B cell (primary cell): ENCODE measurements around the gene SDR42E1. TPM values are rescaled to one million over a fixed set of nuclear protein-coding genes. Genes with fewer than 3 reads are reported as not detected.

Experiments
- ATAC-seq: fragments of 200-7000 bp; cut with Tn5 transposase; one replicate; pipeline ENCODE4 v1.10.0; 2021; ENCODE audit warnings: low read depth, mild to moderate bottlenecking, moderate number of reproducible peaks, moderate library complexity
- CTCF ChIA-PET: fragments of 350-600 bp; sonication (Branson Sonifier 250); formaldehyde crosslinking; loops from one replicate; lab custom pipeline; 2021; ENCODE audit warnings: antibody characterized with exemption, inconsistent platforms; lab: Charles Lee
- POLR2A ChIA-PET: fragments of 350-600 bp; sonication (Branson Sonifier 250); formaldehyde crosslinking; loops from one replicate; lab custom pipeline; 2021; ENCODE audit warnings: antibody characterized with exemption; lab: Charles Lee
- DNase-seq: peaks from one replicate; pipeline ENCODE4 v3.0.0; 2013
- H2AFZ ChIP-seq: 2 replicates; pipeline ENCODE4 v1.6.1; 2012; ENCODE audit warnings: mild to moderate bottlenecking, low read depth, low read length; ENCODE audit not compliant: insufficient read depth, poor library complexity, severe bottlenecking
- H3K27ac ChIP-seq, 2 donors: 1 replicate in 1 of 2; 2 replicates in 1 of 2; pipeline ENCODE4 v1.5.1; 2012 to 2013; ENCODE audit warnings: low read length in 2 of 2, mild to moderate bottlenecking in 2 of 2, moderate library complexity in 1 of 2
- H3K27me3 ChIP-seq, 4 experiments: fragments of 200-600 bp in 1 of 4; sonication (generic) in 1 of 4; replicated peaks in 1 of 4; 1 replicate in 2 of 4; 2 replicates in 2 of 4; pipeline versions ENCODE4 v1.6.1 to v1.7.0; 2013 to 2016; ENCODE audit warnings: low read length in 3 of 4, mild to moderate bottlenecking in 2 of 4, mixed read lengths in 1 of 4, moderate library complexity in 1 of 4; ENCODE audit not compliant: insufficient read depth in 4 of 4, control insufficient read depth in 3 of 4; ENCODE audit errors: control extremely low read depth in 1 of 4
- H3K36me3 ChIP-seq, 2 experiments: replicated peaks in 1 of 2; 1 replicate in 1 of 2; 2 replicates in 1 of 2; pipeline versions ENCODE4 v1.6.1 to v1.7.1; 2013; ENCODE audit warnings: low read length in 1 of 2; ENCODE audit not compliant: insufficient read depth in 2 of 2, control insufficient read depth in 1 of 2; ENCODE audit errors: control extremely low read depth in 1 of 2, extremely low read depth in 1 of 2
- H3K4me1 ChIP-seq, 2 donors: fragments of 200-600 bp in 1 of 2; sonication (generic) in 1 of 2; 1 replicate in 1 of 2; 2 replicates in 1 of 2; pipeline versions ENCODE4 v1.5.1 to v1.6.1; 2013 to 2017; ENCODE audit warnings: low read length in 2 of 2; ENCODE audit not compliant: control insufficient read depth in 2 of 2, insufficient read depth in 2 of 2
- H3K4me2 ChIP-seq: replicated peaks from 2 replicates; pipeline ENCODE3; 2012; ENCODE audit warnings: mild to moderate bottlenecking, low read depth, low read length; ENCODE audit not compliant: poor library complexity, severe bottlenecking
- H3K4me3 ChIP-seq, 5 experiments: fragments of 200-600 bp in 1 of 5; sonication (generic) in 1 of 5; 1 replicate in 3 of 5; 2 replicates in 2 of 5; pipeline versions ENCODE4 v1.5.1 to v1.7.0; 2011 to 2016; ENCODE audit warnings: low read length in 4 of 5, mild to moderate bottlenecking in 4 of 5, low read depth in 2 of 5, control low read depth in 1 of 5, moderate library complexity in 1 of 5; ENCODE audit not compliant: insufficient read depth in 1 of 5; ENCODE audit errors: control extremely low read depth in 1 of 5, extremely low read depth in 1 of 5
- H3K79me2 ChIP-seq: fragments of 200-600 bp; sonication (generic); one replicate; pipeline ENCODE4 v1.6.0; 2016; ENCODE audit warnings: low read length; ENCODE audit not compliant: control insufficient read depth, insufficient read depth
- H3K9ac ChIP-seq: fragments of 200-600 bp; sonication (generic); 2 replicates; pipeline ENCODE4 v1.6.1; 2017; ENCODE audit warnings: mild to moderate bottlenecking, low read length, moderate library complexity
- H3K9me3 ChIP-seq, 3 donors: one replicate each; pipeline versions ENCODE4 v1.6.1 to v1.7.1; 2013; ENCODE audit warnings: low read length in 2 of 3; ENCODE audit not compliant: control insufficient read depth in 2 of 3, insufficient read depth in 1 of 3; ENCODE audit errors: control extremely low read depth in 1 of 3
- H4K20me1 ChIP-seq: 2 replicates; pipeline ENCODE4 v1.6.0; 2012; ENCODE audit warnings: mild to moderate bottlenecking, low read length; ENCODE audit not compliant: insufficient read depth, control insufficient read depth, poor library complexity, severe bottlenecking
- H3K27ac Mint-ChIP-seq: one replicate; pipeline ENCODE4 v1.8.0; 2021; ENCODE audit warnings: mixed read lengths
- H3K27me3 Mint-ChIP-seq: one replicate; pipeline ENCODE4 v1.8.0; 2021; ENCODE audit warnings: mixed read lengths
- H3K4me1 Mint-ChIP-seq: one replicate; pipeline ENCODE4 v1.8.0; 2021; ENCODE audit warnings: mixed read lengths
- H3K4me3 Mint-ChIP-seq: one replicate; pipeline ENCODE4 v1.8.0; 2021; ENCODE audit warnings: mixed read lengths
- H3K9me3 Mint-ChIP-seq: one replicate; pipeline ENCODE4 v1.8.0; 2022; ENCODE audit warnings: mixed read lengths; ENCODE audit not compliant: insufficient read depth
- CTCF ChIP-seq: fragments of 200-600 bp; IDR thresholded peaks from one replicate; pipeline ENCODE4 v1.8.0; 2022; ENCODE audit warnings: antibody characterized with exemption, mild to moderate bottlenecking
- EZH2 ChIP-seq: IDR thresholded peaks from 2 replicates; pipeline ENCODE4 v1.6.1; 2012; ENCODE audit warnings: borderline replicate concordance, low read depth, mild to moderate bottlenecking, moderate library complexity, low read length; ENCODE audit not compliant: insufficient read depth, poor library complexity, severe bottlenecking
- WGBS: methylation state at CpG from one replicate; pipeline ENCODE4 v1.1.5; 2013; ENCODE audit warnings: missing lambda C conversion rate; ENCODE audit not compliant: insufficient coverage; 5-methylcytosine and 5-hydroxymethylcytosine counted together
- intact Hi-C: fragments of 100-400 bp; cut with micrococcal nuclease; formaldehyde crosslinking; loops from one replicate; pipeline ENCODE4 v1.10.0; 2022
- polyA plus RNA-seq: library from polyadenylated mRNA; depleted of rRNA; stranded (reverse); fragments of >200 nt; gene quantifications from 2 replicates; pipeline ENCODE4 v1.2.3, GENCODE V29; 2012
- total RNA-seq, 2 donors: library from RNA; stranded (reverse); fragments of 120-200 nt in 1 of 2; gene quantifications; 1 replicate in 1 of 2; 2 replicates in 1 of 2; pipeline versions ENCODE4 v1.2.3 to v1.2.4, GENCODE V29; 2013 to 2022

SDR42E1 gene
- total and polyA plus RNA-seq, 2 donors (not counting 1 experiment from before 2014, with no cell fraction given) = 2.1 to 6.9 TPM

DNA sequence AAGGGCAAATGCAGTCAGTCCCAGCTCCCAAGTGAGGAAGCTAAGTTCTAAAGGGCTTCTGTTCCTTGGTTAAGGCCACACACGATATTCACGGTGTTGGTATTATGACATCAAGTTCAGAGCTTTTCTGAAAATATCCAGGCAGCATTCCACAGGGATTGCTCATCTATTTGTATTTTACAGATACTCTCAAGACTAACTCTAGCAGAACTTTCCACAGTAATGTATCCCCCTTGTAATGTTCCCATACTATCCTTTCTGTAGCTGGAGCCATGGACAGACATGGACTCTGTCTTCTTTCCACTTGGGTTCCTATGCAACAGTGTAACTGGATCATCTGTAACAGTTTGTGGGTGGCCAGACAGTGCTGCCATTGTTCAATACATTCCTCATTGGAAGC is 13.5 kb downstream of the SDR42E1 start:
- Histone ChIP-seq H3K9ac (no peak overlapping the region), H3K4me2 (no peak overlapping the region), H3K27ac (no peak overlapping the region), H3K79me2 (no peaks in the 10 kb centered on the region), H3K4me1 (no peaks in the 10 kb centered on the region), H2AFZ (no peak overlapping the region), H3K9me3 (no peaks in the 10 kb centered on the region), H4K20me1 (no peaks in the 10 kb centered on the region), H3K27me3 (no peaks in the 10 kb centered on the region), H3K4me3 (no peak overlapping the region), H3K36me3 (peaks cover 0 to 14% of the 10 kb centered on the region in 2 experiments)
- no peak for ATAC-seq
- Mint-ChIP-seq H3K27me3 (no peaks in the 10 kb centered on the region), H3K4me3 (no peak overlapping the region), H3K4me1 (no peaks in the 10 kb centered on the region), H3K27ac (no peak overlapping the region), H3K9me3 (no peaks in the 10 kb centered on the region)
- no peak for DNase-seq
- ChIA-PET CTCF (interaction anchor here (1.3 kb wide), 2 partner anchors 10 to 12 kb away, joined by 3 to 4 read pairs; no protein-coding TSS in a partner anchor), POLR2A (no interaction called here)
- intact Hi-C loops = no loop called here
- WGBS = 100% methylated on average over 2 of the region's 2 CpGs
- TF ChIP-seq EZH2 (no peak), CTCF (no peak)

GRCh38 chr16:81996664-81997509 is 14.4 kb downstream of the SDR42E1 start:
- no peaks in the 10 kb centered on the region for H3K27me3 ChIP-seq
- no peak for ATAC-seq
- no peak overlapping the region for H3K27ac ChIP-seq
- Mint-ChIP-seq H3K9me3 (no peaks in the 10 kb centered on the region), H3K4me3 (no peak overlapping the region), H3K27me3 (no peaks in the 10 kb centered on the region), H3K4me1 (no peaks in the 10 kb centered on the region), H3K27ac (no peak overlapping the region)
- TF ChIP-seq CTCF (no peak), EZH2 (no peak)
- H3K9me3 ChIP-seq = no peaks in the 10 kb centered on the region
- no peaks in the 10 kb centered on the region for H3K79me2 ChIP-seq
- H3K4me2 ChIP-seq = no peak overlapping the region
- no peaks in the 10 kb centered on the region for H4K20me1 ChIP-seq
- DNase-seq = no peak
- no peaks in the 10 kb centered on the region for H3K4me1 ChIP-seq
- intact Hi-C loops = no loop called here
- POLR2A ChIA-PET = no interaction called here
- peaks cover 0 to 14% of the 10 kb centered on the region in 2 experiments for H3K36me3 ChIP-seq
- H3K9ac ChIP-seq = no peak overlapping the region
- H3K4me3 ChIP-seq = no peak overlapping the region
- no peak overlapping the region for H2AFZ ChIP-seq
- 97% methylated on average over 5 of the region's 11 CpGs for WGBS
- CTCF ChIA-PET = interaction anchor here (0.5 to 1.3 kb wide), 3 partner anchors 11 to 943 kb away, joined by 3 to 4 read pairs (median 4); no protein-coding TSS in a partner anchor
